Naive thymus-derived CD4-positive, alpha-beta T cell (primary cell): ENCODE data around the gene ITGA5. TPM values are rescaled to one million over a fixed set of nuclear protein-coding genes. Genes with fewer than 3 reads are reported as not detected.

ENCODE experiments used
- ATAC-seq: fragments of 150-1000 bp; cut with Tn5 transposase; 2 replicates; pipeline ENCODE4 v1.10.0; 2021; ENCODE audit warnings: mild to moderate bottlenecking, moderate library complexity
- CTCF ChIA-PET: fragments of 350-600 bp; sonication (Branson Sonifier 250); formaldehyde crosslinking; loops from one replicate; lab custom pipeline; 2021; ENCODE audit warnings: antibody characterized with exemption; lab: Charles Lee
- POLR2A ChIA-PET: fragments of 350-600 bp; sonication (Branson Sonifier 250); formaldehyde crosslinking; loops from one replicate; lab custom pipeline; 2021; ENCODE audit warnings: antibody characterized with exemption, inconsistent platforms; lab: Charles Lee
- DNase-seq, 9 donors: peaks; one replicate each; pipeline versions ENCODE4 v3.0.0 to v3.0.0-alpha.2; 2020 to 2022; ENCODE audit warnings: mixed read lengths in 1 of 9
- H3K27ac ChIP-seq: one replicate; pipeline ENCODE4 v1.7.0; 2013; ENCODE audit warnings: mild to moderate bottlenecking, low read depth, low read length, moderate library complexity
- H3K27me3 ChIP-seq, 2 donors: one replicate each; pipeline ENCODE4 v1.7.0; 2013; ENCODE audit warnings: low read length in 2 of 2, mild to moderate bottlenecking in 2 of 2, moderate library complexity in 2 of 2; ENCODE audit not compliant: control insufficient read depth in 2 of 2, insufficient read depth in 2 of 2
- H3K36me3 ChIP-seq, 3 experiments: 1 replicate in 2 of 3; 2 replicates in 1 of 3; pipeline ENCODE4 v1.7.0; 2013; ENCODE audit warnings: low read length in 3 of 3, mild to moderate bottlenecking in 3 of 3, moderate library complexity in 1 of 3; ENCODE audit not compliant: insufficient read depth in 3 of 3, control insufficient read depth in 2 of 3
- H3K4me1 ChIP-seq, 2 donors: one replicate each; pipeline ENCODE4 v1.7.0; 2013; ENCODE audit warnings: low read length in 2 of 2, mild to moderate bottlenecking in 2 of 2, moderate library complexity in 1 of 2; ENCODE audit not compliant: control insufficient read depth in 2 of 2, insufficient read depth in 2 of 2
- H3K4me3 ChIP-seq: 2 replicates; pipeline ENCODE4 v1.7.0; 2013; ENCODE audit warnings: mild to moderate bottlenecking, low read length
- H3K9me3 ChIP-seq, 3 experiments: 1 replicate in 2 of 3; 2 replicates in 1 of 3; pipeline ENCODE4 v1.7.0; 2013; ENCODE audit warnings: low read length in 3 of 3; ENCODE audit not compliant: control insufficient read depth in 2 of 3
- H3K27ac Mint-ChIP-seq, 9 donors: one replicate each; pipeline ENCODE4 v1.8.0; 2020 to 2022; ENCODE audit warnings: mixed read lengths in 9 of 9, mild to moderate bottlenecking in 8 of 9, moderate library complexity in 5 of 9, inconsistent platforms in 2 of 9
- H3K27me3 Mint-ChIP-seq, 5 donors: one replicate each; pipeline ENCODE4 v1.8.0; 2021 to 2022; ENCODE audit warnings: mixed read lengths in 5 of 5, mild to moderate bottlenecking in 1 of 5
- H3K36me3 Mint-ChIP-seq, 5 donors: one replicate each; pipeline ENCODE4 v1.8.0; 2020 to 2022; ENCODE audit warnings: mixed read lengths in 5 of 5, mild to moderate bottlenecking in 3 of 5, inconsistent platforms in 1 of 5
- H3K4me1 Mint-ChIP-seq, 7 donors: one replicate each; pipeline ENCODE4 v1.8.0; 2020 to 2022; ENCODE audit warnings: mixed read lengths in 7 of 7, mild to moderate bottlenecking in 3 of 7, inconsistent platforms in 1 of 7
- H3K4me3 Mint-ChIP-seq, 10 donors: one replicate each; pipeline ENCODE4 v1.8.0; 2020 to 2022; ENCODE audit warnings: mild to moderate bottlenecking in 10 of 10, mixed read lengths in 10 of 10, moderate library complexity in 6 of 10, inconsistent platforms in 2 of 10
- H3K9me3 Mint-ChIP-seq, 11 donors: one replicate each; pipeline ENCODE4 v1.8.0; 2020 to 2022; ENCODE audit warnings: mixed read lengths in 11 of 11, mild to moderate bottlenecking in 4 of 11, inconsistent platforms in 1 of 11, moderate library complexity in 1 of 11
- intact Hi-C, 2 donors: fragments of 100-400 bp; cut with micrococcal nuclease; formaldehyde crosslinking; loops; one replicate each; pipeline ENCODE4 v1.15.1; 2023
- polyA plus RNA-seq, 2 donors: library from polyadenylated mRNA; unstranded; fragments of 300-500 nt; fragmentation: Illumina TruSeq; gene quantifications; one replicate each; pipeline ENCODE4 v1.2.3, GENCODE V29; 2021
- total RNA-seq, 6 experiments: library from RNA in 5 of 6; stranded (reverse) in 5 of 6; gene quantifications; 1 replicate in 5 of 6; 2 replicates in 1 of 6; pipeline ENCODE4 v1.2.3 and lab custom pipeline; 2021 to 2026

ITGA5 gene
- total and polyA plus RNA-seq, 7 experiments from 2014 or later = 26.5 to 169 (median 110) TPM

GRCh38 chr12:54412786-54413185 lies 6.3 kb downstream of the ITGA5 start:
- Histone ChIP-seq H3K27me3 (no peaks in the 10 kb centered on the region), H3K9me3 (no peaks in the 10 kb centered on the region), H3K36me3 (peaks cover 9 to 19% (median 10%) of the 10 kb centered on the region in 3 experiments), H3K4me3 (peak overlapping the region; percentile 84), H3K27ac (peak overlapping the region; percentile 96), H3K4me1 (peaks cover 68 to 69% of the 10 kb centered on the region in 2 donors)
- peak; percentile 14 for ATAC-seq
- Mint-ChIP-seq H3K36me3 (peaks cover 4 to 32% (median 15%) of the 10 kb centered on the region in 5 donors), H3K4me3 (peak overlapping the region; percentile 80 to 92 (median 87)), H3K27me3 (no peaks in the 10 kb centered on the region), H3K9me3 (peaks cover 0 to 2% (median 0%) of the 10 kb centered on the region in 11 donors), H3K27ac (peak overlapping the region; percentile 89 to 100 (median 98)), H3K4me1 (peaks cover 47 to 93% (median 66%) of the 10 kb centered on the region in 7 donors)
- peak in 4 of 9 donors; percentile 27 to 50 (median 38) for DNase-seq
- intact Hi-C loops = loop anchor here (1.0 to 10.0 kb wide), 10 partner anchors 8 to 685 kb away; partner anchors contain the start of genes CBX5 (in 2 of the 2), HNRNPA1 (in 2 of the 2), NCKAP1L (in 2 of the 2) and CALCOCO1 (in 1 of the 2)
- POLR2A ChIA-PET = interaction anchor here (0.8 to 3.8 kb wide), 9 partner anchors 8 to 132 kb away, joined by 3 to 31 read pairs (median 10); partner anchors contain the start of genes HNRNPA1 and NCKAP1L
- CTCF ChIA-PET = interaction anchor here (0.6 to 12.0 kb wide), 7 partner anchors 8 to 38 kb away, joined by 3 to 162 read pairs (median 5); no protein-coding TSS in a partner anchor

GRCh38 chr12:54412348-54412747 lies 6.7 kb downstream of the ITGA5 start:
- Mint-ChIP-seq H3K27me3 (no peaks in the 10 kb centered on the region), H3K36me3 (peaks cover 5 to 30% (median 16%) of the 10 kb centered on the region in 5 donors)
- DNase-seq = peak in 1 of 9 donors; percentile 28

GRCh38 chr12:54411391-54412241 lies 7.5 kb downstream of the ITGA5 start:
- H3K27ac ChIP-seq = peak overlapping the region; percentile 96
- H3K4me1 ChIP-seq = peaks cover 58 to 66% of the 10 kb centered on the region in 2 donors
- Mint-ChIP-seq H3K4me1 (peaks cover 46 to 97% (median 72%) of the 10 kb centered on the region in 7 donors), H3K9me3 (peaks cover 0 to 2% (median 0%) of the 10 kb centered on the region in 11 donors), H3K27ac (peak overlapping the region; percentile 89 to 100 (median 98)), H3K4me3 (peak overlapping the region; percentile 80 to 92 (median 87)), H3K36me3 (peaks cover 9 to 29% (median 23%) of the 10 kb centered on the region in 5 donors), H3K27me3 (no peaks in the 10 kb centered on the region)
- H3K4me3 ChIP-seq = peak overlapping the region; percentile 84
- CTCF ChIA-PET = interaction anchor here (0.6 to 12.0 kb wide), 7 partner anchors 9 to 112 kb away, joined by 3 to 162 read pairs (median 5); no protein-coding TSS in a partner anchor
- ATAC-seq = peak; percentile 72
- DNase-seq = peak; percentile 44 to 66 (median 58)
- H3K9me3 ChIP-seq = no peaks in the 10 kb centered on the region
- intact Hi-C loops = loop anchor here (1.0 to 10.0 kb wide), 5 partner anchors 8 to 684 kb away; partner anchors contain the start of genes ITGA5 (in 2 of the 2), CALCOCO1 (in 1 of the 2) and TESPA1 (in 1 of the 2)
- POLR2A ChIA-PET = interaction anchor here (1.1 to 3.8 kb wide), 9 partner anchors 9 to 132 kb away, joined by 3 to 31 read pairs (median 7); partner anchors contain the start of gene CBX5
- no peaks in the 10 kb centered on the region for H3K27me3 ChIP-seq
- H3K36me3 ChIP-seq = peaks cover 19 to 30% (median 21%) of the 10 kb centered on the region in 3 experiments

More at GRCh38 chr12:54412348-54412747, 6.7 kb downstream of the ITGA5 start:
- Histone ChIP-seq H3K4me1 (peaks cover 64 to 69% of the 10 kb centered on the region in 2 donors), H3K9me3 (no peaks in the 10 kb centered on the region), H3K4me3 (peak overlapping the region; percentile 84), H3K36me3 (peaks cover 13 to 23% (median 13%) of the 10 kb centered on the region in 3 experiments), H3K27me3 (no peaks in the 10 kb centered on the region), H3K27ac (peak overlapping the region; percentile 96)
- peak overlapping the region; percentile 80 to 92 (median 87) for H3K4me3 Mint-ChIP-seq
- ChIA-PET POLR2A (interaction anchor here (1.2 to 3.8 kb wide), 8 partner anchors 9 to 132 kb away, joined by 6 to 31 read pairs (median 11); partner anchors contain the start of genes HNRNPA1 and NCKAP1L), CTCF (interaction anchor here (1.1 to 12.0 kb wide), 6 partner anchors 8 to 25 kb away, joined by 4 to 162 read pairs (median 6); no protein-coding TSS in a partner anchor)
- H3K4me1 Mint-ChIP-seq = peaks cover 48 to 97% (median 70%) of the 10 kb centered on the region in 7 donors
- ATAC-seq = no peak
- H3K9me3 Mint-ChIP-seq = peaks cover 0 to 2% (median 0%) of the 10 kb centered on the region in 11 donors
- intact Hi-C loops = loop anchor here (2.0 to 10.0 kb wide), 4 partner anchors 54 to 685 kb away; partner anchors contain the start of genes CALCOCO1 (in 1 of the 2) and TESPA1 (in 1 of the 2)
- H3K27ac Mint-ChIP-seq = peak overlapping the region; percentile 89 to 100 (median 98)

- Mint-ChIP-seq H3K9me3 (peaks cover 0 to 2% (median 0%) of the 10 kb centered on the region in 11 donors), H3K27me3 (no peaks in the 10 kb centered on the region), H3K4me1 (peaks cover 34 to 96% (median 66%) of the 10 kb centered on the region in 7 donors), H3K36me3 (peaks cover 9 to 47% (median 36%) of the 10 kb centered on the region in 5 donors), H3K4me3 (no peak overlapping the region), H3K27ac (peak overlapping the region in 8 of 9 donors; percentile 72 to 99 (median 94))
- intact Hi-C loops = no loop called here
- Histone ChIP-seq H3K36me3 (peaks cover 24 to 53% (median 30%) of the 10 kb centered on the region in 3 experiments), H3K9me3 (no peaks in the 10 kb centered on the region), H3K27me3 (no peaks in the 10 kb centered on the region), H3K27ac (peak overlapping the region; percentile 31), H3K4me1 (peaks cover 42 to 56% of the 10 kb centered on the region in 2 donors), H3K4me3 (no peak overlapping the region)
- DNase-seq (no peak), ATAC-seq (no peak)
- ChIA-PET CTCF (interaction anchor here (0.7 to 1.9 kb wide), 3 partner anchors 9 to 149 kb away, joined by 3 to 16 read pairs (median 7); no protein-coding TSS in a partner anchor), POLR2A (no interaction called here)
These were observed 9.8 kb downstream of the ITGA5 start for GRCh38 chr12:54409267-54409666.

GRCh38 chr12:54407183-54407905 lies 11.7 kb downstream of the ITGA5 start:
- ChIA-PET POLR2A (interaction anchor here (1.3 kb wide), 1 partner anchor 22 kb away, joined by 3 read pairs; no protein-coding TSS in a partner anchor), CTCF (no interaction called here)
- intact Hi-C loops = no loop called here
- Mint-ChIP-seq H3K4me3 (no peak overlapping the region), H3K27me3 (no peaks in the 10 kb centered on the region), H3K4me1 (peaks cover 32 to 79% (median 55%) of the 10 kb centered on the region in 7 donors), H3K36me3 (peaks cover 9 to 58% (median 35%) of the 10 kb centered on the region in 5 donors), H3K27ac (peak overlapping the region in 8 of 9 donors; percentile 71 to 97 (median 90)), H3K9me3 (no peaks in the 10 kb centered on the region)
- H3K27me3 ChIP-seq = no peaks in the 10 kb centered on the region
- no peaks in the 10 kb centered on the region for H3K9me3 ChIP-seq
- ATAC-seq (no peak), DNase-seq (no peak)
- H3K36me3 ChIP-seq = peaks cover 34 to 72% (median 45%) of the 10 kb centered on the region in 3 experiments
- peak overlapping the region; percentile 51 for H3K27ac ChIP-seq
- H3K4me1 ChIP-seq = peaks cover 23 to 39% of the 10 kb centered on the region in 2 donors
- no peak overlapping the region for H3K4me3 ChIP-seq
